Fibroblast of lung (primary cell): Measurements from ENCODE around the gene KRTAP24-1.

Experiments used
- CTCF ChIP-seq, 2 donors: IDR thresholded peaks in 1 of 2; conservative IDR thresholded peaks in 1 of 2; 1 replicate in 1 of 2; 2 replicates in 1 of 2; pipeline ENCODE4 v1.5.1; 2011 to 2012; ENCODE audit warnings: low read length in 2 of 2, control low read depth in 1 of 2, inconsistent platforms in 1 of 2, low read depth in 1 of 2, mild to moderate bottlenecking in 1 of 2
- EZH2 ChIP-seq: IDR thresholded peaks from 2 replicates; pipeline ENCODE4 v1.5.1; 2012; ENCODE audit warnings: low read length, control low read depth, mild to moderate bottlenecking; ENCODE audit errors: missing control alignments

GRCh38 chr21:30271156-30271555 is 11.6 kb downstream of the KRTAP24-1 start:
- no peak for TF ChIP-seq CTCF (conservative IDR thresholded peaks at IDR 0.05 in 1 of 2, IDR thresholded peaks at IDR 0.05 in 1 of 2; ENCODE audit: low read depth in 1 of 2, low read length in 2 of 2)
- no peak for TF ChIP-seq EZH2
